K562 (cell line): ENCODE measurements around the gene SYT1. TPM values are rescaled to one million over a fixed set of nuclear protein-coding genes. Genes with fewer than 3 reads are reported as not detected.

Experiments used
- ATAC-seq: fragments of 200-7000 bp; cut with Tn5 transposase; 3 replicates; pipeline ENCODE4 v1.9.1; 2020; ENCODE audit warnings: moderate library complexity
- BruUV-seq: library from RNA; stranded (reverse); fragments of 400-500 nt; replicated peaks from 2 replicates; lab custom pipeline; 2021; lab: Mats Ljungman, UMichigan
- CTCF ChIA-PET: fragments of 300-600 bp; formaldehyde crosslinking; extraction: SDS; loops from one replicate; lab custom pipeline; 2021; ENCODE audit warnings: low intra/inter-chr PET ratio; lab: Yijun Ruan, JAX
- POLR2A ChIA-PET: fragments of 300-600, 350-650 bp; sonication (Branson Sonifier 250); formaldehyde crosslinking; extraction: SDS; loops from one replicate; lab custom pipeline; 2021; ENCODE audit warnings: antibody characterized with exemption, inconsistent platforms; lab: Yijun Ruan, JAX
- DNase-seq, 4 experiments: peaks; one replicate each; pipeline versions ENCODE4 v3.0.0 to v3.0.0-alpha.2; 2011 to 2018; ENCODE audit warnings: low spot score in 3 of 4, mixed read lengths in 3 of 4; ENCODE audit errors: extremely low read depth in 1 of 4
- FAIRE-seq: peaks from 2 replicates; lab custom pipeline; 2011; peaks lifted over from hg19 to GRCh38; lab: Jason Lieb, UNC
- H2AFZ ChIP-seq: 2 replicates; pipeline ENCODE4 v1.6.0; 2011; ENCODE audit warnings: low read depth, low read length, control low read depth, inconsistent platforms
- H3K27ac ChIP-seq: fragments of 200-600 bp; 3 replicates; pipeline ENCODE4 v1.8.0; 2011; ENCODE audit warnings: low read depth, mild to moderate bottlenecking, control low read depth, inconsistent platforms, low read length, moderate library complexity, mixed read lengths; ENCODE audit errors: extremely low read depth
- H3K27me3 ChIP-seq, 2 experiments: fragments of 300-600 bp in 1 of 2; 2 replicates in 1 of 2; 3 replicates in 1 of 2; pipeline versions ENCODE4 v1.6.0 to v1.8.0; 2011; ENCODE audit warnings: inconsistent platforms in 2 of 2, low read length in 2 of 2, mild to moderate bottlenecking in 1 of 2, mixed read lengths in 1 of 2, moderate library complexity in 1 of 2; ENCODE audit not compliant: control insufficient read depth in 2 of 2, insufficient read depth in 2 of 2
- H3K36me3 ChIP-seq: fragments of 300-600 bp; 3 replicates; pipeline ENCODE4 v1.8.0; 2011; ENCODE audit warnings: mild to moderate bottlenecking, low read length, inconsistent platforms; ENCODE audit not compliant: control insufficient read depth, insufficient read depth
- H3K4me1 ChIP-seq, 2 experiments: fragments of 200-600 bp in 1 of 2; replicated peaks in 1 of 2; 2 replicates in 1 of 2; 3 replicates in 1 of 2; pipeline versions ENCODE4 v1.5.1 to v1.8.0; 2011; ENCODE audit warnings: inconsistent platforms in 2 of 2, low read length in 2 of 2, mild to moderate bottlenecking in 1 of 2, mixed read lengths in 1 of 2, moderate library complexity in 1 of 2; ENCODE audit not compliant: control insufficient read depth in 2 of 2, insufficient read depth in 2 of 2
- H3K4me2 ChIP-seq: 2 replicates; pipeline ENCODE4 v1.6.1; 2011; ENCODE audit warnings: low read length, control low read depth, inconsistent platforms, mixed read lengths; ENCODE audit not compliant: insufficient read depth
- H3K4me3 ChIP-seq: fragments of 200-600 bp; sonication (generic), shearing (Covaris generic); 2 replicates; pipeline ENCODE4 v1.5.1; 2016; ENCODE audit warnings: control low read depth, inconsistent platforms
- H3K79me2 ChIP-seq: fragments of 200-600 bp; 3 replicates; pipeline ENCODE4 v1.8.0; 2011; ENCODE audit warnings: low read length, inconsistent platforms; ENCODE audit not compliant: control insufficient read depth, insufficient read depth
- H3K9ac ChIP-seq, 2 experiments: 2 replicates each; pipeline versions ENCODE4 v1.6.0 to v1.6.1; 2011; ENCODE audit warnings: low read depth in 2 of 2, low read length in 2 of 2, control low read depth in 1 of 2, inconsistent platforms in 1 of 2, mild to moderate bottlenecking in 1 of 2, mixed read lengths in 1 of 2; ENCODE audit not compliant: insufficient read depth in 1 of 2
- H3K9me1 ChIP-seq: one replicate; pipeline ENCODE4 v1.6.0; 2011; ENCODE audit warnings: inconsistent platforms, mild to moderate bottlenecking, low read length, moderate library complexity; ENCODE audit not compliant: control insufficient read depth, insufficient read depth
- H3K9me3 ChIP-seq: replicated peaks from 2 replicates; pipeline ENCODE4 v1.5.1; 2011; ENCODE audit warnings: low read depth, low read length, inconsistent platforms; ENCODE audit not compliant: control insufficient read depth, insufficient read depth
- H4K20me1 ChIP-seq: replicated peaks from 2 replicates; pipeline ENCODE4 v1.6.1; 2011; ENCODE audit warnings: low read length, inconsistent platforms, mixed read lengths; ENCODE audit not compliant: control insufficient read depth, insufficient read depth
- DPF2 ChIP-seq: fragments of 450-650 bp; IDR thresholded peaks from 2 replicates; pipeline ENCODE4 v1.6.1; 2016
- FOXP1 ChIP-seq: sonication (generic); formaldehyde crosslinking; IDR thresholded peaks from 2 replicates; pipeline ENCODE4 v1.8.0; 2022; ENCODE audit warnings: mild to moderate bottlenecking, missing genetic modification reagents
- PKNOX1 ChIP-seq: fragments of 450-650 bp; IDR thresholded peaks from 2 replicates; pipeline ENCODE4 v1.6.1; 2016
- RBM34 ChIP-seq: fragments of 200-400 bp; formaldehyde crosslinking; IDR thresholded peaks from 2 replicates; pipeline ENCODE4 v1.6.1; 2018; ENCODE audit warnings: low read length, borderline replicate concordance; ENCODE audit not compliant: insufficient read depth
- RCOR1 ChIP-seq, 2 experiments: IDR thresholded peaks; 2 replicates each; pipeline ENCODE4 v1.6.1; 2012; ENCODE audit warnings: low read depth in 2 of 2, low read length in 2 of 2, borderline replicate concordance in 1 of 2, improper control_type of control experiment in 1 of 2
- RREB1 ChIP-seq: fragments of 250-450 bp; sonication (Bioruptor Pico); IDR thresholded peaks from 2 replicates; pipeline ENCODE4 v1.4.0; 2020
- THAP12 ChIP-seq: fragments of 250-450 bp; sonication (Bioruptor Pico); IDR thresholded peaks from 2 replicates; pipeline ENCODE4 v1.9.0; 2021; ENCODE audit warnings: mild to moderate bottlenecking, inconsistent platforms
- U2AF2 ChIP-seq: fragments of 200-400 bp; formaldehyde crosslinking; optimal IDR thresholded peaks from 2 replicates; pipeline ENCODE3; 2017; ENCODE audit warnings: low read depth, mild to moderate bottlenecking, low read length
- ZNF23 ChIP-seq: fragments of 250-450 bp; sonication (Bioruptor Pico); IDR thresholded peaks from 2 replicates; pipeline ENCODE4 v1.4.0; 2020; ENCODE audit warnings: mild to moderate bottlenecking
- WGBS: fragments of 100-300 bp; shearing (Covaris generic); methylation state at CpG from one replicate; pipeline ENCODE4 v1.1.6; 2016; ENCODE audit warnings: low coverage, mixed read lengths; ENCODE audit not compliant: insufficient coverage; ENCODE audit errors: missing lambda C conversion rate; 5-methylcytosine and 5-hydroxymethylcytosine counted together
- in situ Hi-C: fragments of 300-500 bp; cut with MboI; formaldehyde crosslinking; loops from 4 replicates; pipeline ENCODE4 v1.15.0; 2018; ENCODE audit warnings: inconsistent platforms, mixed read lengths
- intact Hi-C: fragments of 100-400 bp; cut with micrococcal nuclease; formaldehyde crosslinking; loops from 2 replicates; pipeline ENCODE4 v1.14.2; 2022
- polyA plus RNA-seq, 8 experiments: library from polyadenylated mRNA; depleted of rRNA in 4 of 8; stranded (reverse) in 5 of 8; unstranded in 3 of 8; fragments of >200 nt; fragmentation: Nextera tagmentation in 2 of 8; fragmentation: Illumina TruSeq in 1 of 8; extraction: Ambion mirVana in 2 of 8; extraction: Trizol in 1 of 8; gene quantifications; 2 replicates each; pipeline versions ENCODE4 v1.2.1 to v1.2.3, GENCODE V29; 2011 to 2014; ENCODE audit warnings: inconsistent platforms in 1 of 8, missing spikeins in 1 of 8
- total RNA-seq, 7 experiments: library from RNA; depleted of rRNA in 6 of 7; stranded (reverse); fragments of >200 nt in 6 of 7; fragmentation: Illumina TruSeq in 2 of 7; extraction: Trizol in 2 of 7; gene quantifications; 2 replicates each; pipeline versions ENCODE4 v1.2.1 to v1.2.3, GENCODE V29; 2011 to 2021; ENCODE audit warnings: low replicate concordance in 1 of 7

Gene SYT1
- total and polyA plus RNA-seq, 9 of the 15 experiments (the other 6 are each of a cell fraction or from before 2014, with no cell fraction given), result 0.03 to 0.13 (median 0.07) TPM; not detected in 4

- no peak for TF ChIP-seq RREB1 (CRISPR knock-in tag)
- TF ChIP-seq RBM34, result no peak
- TF ChIP-seq PKNOX1, result no peak
Measured at GRCh38 chr12:79400481-79400880, 535.9 kb downstream of the SYT1 start (continued).

GRCh38 chr12:79402606-79403005 lies 538.0 kb downstream of the SYT1 start:
- no peak for TF ChIP-seq RCOR1 (IDR thresholded peaks at IDR 0.05; ENCODE audit: borderline replicate concordance in 1 of 2, low read depth in 2 of 2, low read length in 2 of 2)
- no peak for TF ChIP-seq U2AF2
- no peak for TF ChIP-seq THAP12
- no peak for TF ChIP-seq FOXP1 (CRISPR knock-in tag)
- TF ChIP-seq ZNF23 (CRISPR knock-in tag), result no peak
- no peak for TF ChIP-seq DPF2
- 0% methylated on average over 2 of the region's 2 CpGs for WGBS
- Histone ChIP-seq H3K4me1 (no peaks in the 10 kb centered on the region), H3K27me3 (no peaks in the 10 kb centered on the region), H3K27ac (no peak overlapping the region), H3K79me2 (no peaks in the 10 kb centered on the region), H3K4me2 (no peak overlapping the region), H3K36me3 (no peaks in the 10 kb centered on the region), H3K9me3 (no peaks in the 10 kb centered on the region), H2AFZ (no peak overlapping the region), H3K4me3 (no peak overlapping the region), H4K20me1 (no peaks in the 10 kb centered on the region), H3K9ac (no peak overlapping the region), H3K9me1 (no peaks in the 10 kb centered on the region)
- CTCF ChIA-PET, result no interaction called here
- BruUV-seq, result no TSS peak
- POLR2A ChIA-PET, result no interaction called here
- no peak for ATAC-seq
- FAIRE-seq, result no peak
- intact Hi-C loops (no loop called here), in situ Hi-C loops (no loop called here)
- DNase-seq, result no peak
